HG03175 (cell line): ENCODE data around the gene PPM1H.
A peak's percentile ranks its signal among the peaks of the same experiment; 100 is the strongest.
"Not testable (repeated sequence)": the region's sequence is repeated elsewhere in the genome, so short reads cannot be mapped to it uniquely, and the experiment has no call there.

Experiments
- ATAC-seq: cut with Tn5 transposase; IDR thresholded peaks from one replicate; pipeline ENCODE4 v1.9.1; 2021; ENCODE audit warnings: mild to moderate bottlenecking, moderate library complexity; ENCODE audit not compliant: unreplicated experiment

PPM1H gene

DNA sequence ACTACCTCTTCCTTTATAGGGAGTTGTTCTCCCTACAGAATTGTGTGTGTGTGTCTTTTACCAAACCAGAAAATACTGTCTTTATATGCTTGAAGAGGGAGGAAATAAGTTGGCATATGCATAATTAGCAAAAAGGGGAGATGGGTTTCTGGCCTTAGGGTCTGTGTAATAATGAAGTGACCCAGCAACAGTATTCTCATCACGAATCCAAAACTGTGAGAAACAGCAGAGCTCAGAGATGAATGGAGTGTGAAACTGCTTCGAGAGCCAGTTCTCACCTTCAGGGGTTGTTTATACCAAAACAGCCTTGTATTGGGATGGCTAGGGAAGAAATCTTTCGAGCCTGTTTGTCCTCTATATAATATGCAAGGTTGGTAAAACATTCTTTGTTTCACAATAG lies 240.8 kb downstream of the PPM1H start:
- ATAC-seq = peak; percentile 28

DNA sequence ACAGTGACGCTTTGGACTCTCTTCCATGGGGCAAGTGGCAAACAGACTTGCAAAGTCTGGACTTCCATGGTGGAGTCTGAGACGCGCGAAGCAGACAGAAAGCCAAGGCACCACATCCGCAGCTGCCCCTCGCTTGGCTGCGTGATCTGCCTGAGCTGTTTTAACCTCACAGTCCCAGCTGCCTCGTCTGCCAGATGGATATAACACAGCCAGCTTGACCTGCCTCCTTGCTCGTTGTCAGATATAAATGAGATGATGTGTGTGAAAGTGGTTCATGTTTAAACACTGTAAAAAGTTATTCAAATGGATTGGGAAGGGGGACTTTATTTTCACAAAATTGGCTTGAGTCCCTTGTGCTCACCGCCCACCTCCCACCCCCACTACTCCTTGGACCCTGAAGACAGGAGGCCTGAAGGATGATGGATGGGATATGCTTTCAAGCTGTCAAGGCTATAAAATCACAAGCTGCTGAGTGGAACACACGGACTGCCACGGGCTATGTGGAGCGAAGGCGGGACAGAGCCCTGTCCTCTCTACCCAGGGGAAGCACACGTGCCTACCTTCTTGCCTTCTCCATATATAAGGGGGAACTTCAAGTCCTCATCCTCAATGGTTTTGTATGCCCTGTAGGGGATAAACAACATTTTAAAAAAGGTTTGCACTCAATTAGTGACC lies 241.4 kb downstream of the PPM1H start:
- no peak for ATAC-seq

DNA sequence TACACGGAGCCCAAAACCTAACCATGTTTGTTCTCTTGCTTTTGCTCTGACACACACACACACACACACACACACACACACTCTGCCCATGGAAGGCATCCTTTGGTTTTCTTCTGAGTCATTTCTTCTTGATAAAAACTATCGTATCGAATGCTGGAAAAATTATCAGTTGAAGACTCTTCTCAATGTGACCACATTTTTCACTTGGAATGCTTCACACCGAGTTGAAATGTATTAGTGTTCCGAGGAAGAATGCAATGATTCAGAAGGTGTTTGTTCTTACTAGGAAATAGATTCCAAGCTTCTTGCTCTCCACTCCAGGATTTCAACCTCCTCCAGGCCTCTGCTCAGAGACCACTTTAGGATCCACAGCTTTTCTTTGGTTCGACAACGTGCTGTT lies 242.1 kb downstream of the PPM1H start:
- ATAC-seq = no peak

DNA sequence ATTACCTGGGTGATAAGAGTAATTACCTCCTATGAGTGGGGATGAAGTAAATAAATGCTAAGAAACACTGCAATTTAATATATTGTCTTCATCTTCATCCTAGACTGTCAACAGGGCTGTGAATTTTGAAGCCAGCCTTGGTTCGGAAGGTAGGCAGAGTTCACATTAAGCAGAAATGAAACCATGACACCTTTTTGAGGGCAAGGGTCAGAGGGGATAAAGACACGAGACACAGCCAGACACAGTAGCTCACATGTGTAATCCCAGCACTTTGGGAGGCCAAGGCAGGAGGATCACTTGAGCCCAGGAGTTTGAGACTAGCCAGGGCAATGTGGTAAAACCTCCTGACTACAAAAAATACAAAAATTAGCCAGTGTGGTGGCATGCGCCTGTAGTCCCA lies 243.6 kb downstream of the PPM1H start:
- ATAC-seq = no peak

DNA sequence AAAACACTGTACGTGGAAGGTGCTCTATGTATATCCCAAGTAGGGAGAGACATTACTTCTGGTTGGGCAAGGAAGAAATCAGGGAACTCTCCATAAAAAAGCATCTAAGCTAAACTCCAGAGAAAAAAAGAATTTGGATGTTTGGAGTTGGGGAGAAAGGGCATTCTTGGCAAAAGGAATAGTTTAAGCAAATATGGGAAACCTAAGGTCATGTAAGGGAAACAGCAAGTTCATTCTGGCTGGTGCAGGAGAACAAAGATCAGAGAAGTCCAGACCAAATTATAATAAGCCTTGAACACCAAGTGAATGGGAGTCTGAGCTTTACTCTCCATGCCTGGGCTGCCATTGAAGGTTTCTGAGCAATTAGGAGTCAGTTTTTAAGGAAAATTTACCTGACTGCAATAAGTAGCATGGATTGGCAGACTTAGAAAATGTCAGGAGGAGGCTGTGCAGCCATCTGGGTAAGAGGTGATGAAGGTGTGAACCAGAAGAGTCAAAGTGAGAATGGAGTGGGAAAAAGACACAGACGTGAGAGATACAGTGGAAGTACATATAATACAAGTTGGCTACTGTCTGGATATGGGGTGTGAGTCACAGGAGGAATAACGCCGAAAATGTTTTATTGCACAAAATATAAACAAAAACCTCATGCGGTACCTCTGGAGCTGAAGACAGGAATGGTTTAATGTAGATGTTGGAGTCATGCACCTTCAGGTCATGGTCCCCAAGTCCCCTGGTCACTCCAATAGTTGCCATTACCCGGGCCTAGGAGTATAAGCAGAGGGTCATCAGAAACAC lies 245.7 kb downstream of the PPM1H start:
- ATAC-seq = no peak

DNA sequence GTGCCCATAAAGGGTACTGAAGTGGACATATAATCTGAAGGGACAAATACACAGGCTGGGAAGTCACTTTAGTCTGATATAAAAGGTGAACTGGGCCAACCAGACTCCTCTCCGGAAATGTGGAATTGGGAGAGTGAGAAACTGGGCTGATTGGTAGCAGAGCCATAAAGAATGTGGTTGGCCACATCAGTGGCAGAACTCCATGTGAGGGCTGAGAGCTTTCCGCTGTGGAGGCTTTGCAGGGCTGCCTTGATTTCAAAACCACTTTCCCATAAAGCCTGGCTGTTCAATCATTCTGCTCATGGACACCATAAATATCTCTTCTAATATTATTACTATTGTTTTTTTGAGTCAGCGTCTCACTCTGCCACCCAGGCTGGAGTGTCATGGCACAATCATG lies 248.0 kb downstream of the PPM1H start:
- ATAC-seq = no peak

DNA sequence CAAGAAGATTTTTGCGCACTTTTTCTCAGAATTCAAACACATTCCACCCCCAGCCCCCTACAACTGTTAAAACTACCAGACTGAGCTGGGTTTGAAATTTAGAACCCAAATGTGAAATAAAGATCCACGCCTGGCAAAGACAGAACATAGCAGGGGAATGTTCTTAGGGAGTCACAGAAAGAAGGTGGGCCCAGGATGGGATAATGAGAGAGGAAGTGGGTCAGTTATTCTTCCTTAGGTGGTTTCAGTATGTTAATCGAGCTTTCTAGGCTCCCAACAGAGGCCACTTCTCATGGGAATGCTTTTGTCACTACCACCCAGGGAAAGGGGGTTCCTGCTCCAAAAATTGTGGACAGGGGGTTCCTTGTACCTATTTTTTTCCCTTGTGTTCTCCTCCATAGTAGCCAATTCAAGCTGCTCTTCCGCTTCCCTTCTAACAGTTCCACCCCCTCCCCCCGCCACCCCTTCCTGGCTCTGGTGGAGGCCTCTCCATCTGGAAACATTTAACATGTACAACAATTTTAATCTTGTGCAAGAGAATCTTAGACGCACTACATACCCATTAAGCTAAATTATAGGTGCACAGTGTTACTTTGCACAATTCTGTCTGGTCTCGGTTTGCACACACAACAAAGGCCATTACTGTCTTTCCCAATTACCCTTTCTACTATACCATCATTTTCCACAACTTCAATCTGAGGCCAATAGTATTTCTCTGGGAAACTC lies 250.2 kb downstream of the PPM1H start:
- no peak for ATAC-seq

DNA sequence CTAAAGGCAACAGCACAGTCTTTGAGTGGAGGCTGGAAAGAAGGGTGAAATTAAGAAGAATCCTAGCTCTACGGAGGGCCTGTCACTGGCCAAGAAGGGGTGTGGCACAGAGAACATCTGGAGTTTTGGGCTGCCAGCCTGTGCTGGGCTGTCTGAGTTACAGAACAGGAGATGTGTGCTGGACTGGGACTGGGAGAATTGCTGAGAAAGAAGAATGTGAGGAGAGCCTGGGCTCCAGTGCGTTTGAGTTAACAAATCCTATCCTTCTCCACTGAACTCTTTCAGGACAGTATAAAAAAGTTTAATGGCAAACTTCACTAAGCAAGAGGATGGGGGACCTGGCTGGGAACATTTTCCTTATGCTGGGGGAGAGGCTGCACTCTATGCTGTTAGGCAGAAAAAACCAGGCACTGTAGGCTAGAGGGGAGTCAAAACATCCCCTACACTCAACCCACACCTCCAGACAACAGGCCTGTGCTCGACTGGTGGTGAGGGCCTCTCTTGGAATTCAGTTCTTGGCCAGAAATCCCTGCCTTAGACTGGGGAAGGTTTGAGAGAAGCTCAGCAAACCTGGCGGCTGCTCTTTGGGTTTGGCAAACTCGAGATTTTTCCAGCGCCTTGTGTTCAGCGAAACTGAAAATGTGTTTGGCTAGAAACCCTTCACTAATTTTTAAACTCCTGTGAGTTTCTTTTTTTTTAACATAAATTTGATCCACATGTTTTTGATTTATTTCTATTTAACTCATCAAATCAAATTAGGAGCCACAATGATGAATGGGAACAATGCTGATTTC lies 251.0 kb downstream of the PPM1H start:
- ATAC-seq = no peak

DNA sequence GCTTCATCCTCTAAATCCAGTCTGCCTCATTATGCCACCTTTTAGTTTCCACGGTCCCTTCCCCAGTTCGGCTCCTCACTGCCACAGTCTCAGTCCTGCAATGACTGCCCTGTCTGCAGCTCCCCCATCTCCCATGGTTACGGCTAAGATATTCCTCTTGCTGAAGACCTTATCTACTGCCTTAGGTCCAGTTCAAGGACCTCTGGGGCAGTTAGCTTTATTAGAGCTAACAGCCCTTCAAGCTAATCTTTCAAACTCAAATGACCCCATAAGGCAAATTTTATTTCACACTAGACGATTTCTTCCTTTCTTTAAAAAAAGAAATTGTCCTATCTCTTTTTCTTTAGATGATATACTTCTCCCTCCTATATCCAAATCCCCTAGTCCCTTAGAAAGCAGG lies 253.6 kb downstream of the PPM1H start:
- ATAC-seq = no peak

DNA sequence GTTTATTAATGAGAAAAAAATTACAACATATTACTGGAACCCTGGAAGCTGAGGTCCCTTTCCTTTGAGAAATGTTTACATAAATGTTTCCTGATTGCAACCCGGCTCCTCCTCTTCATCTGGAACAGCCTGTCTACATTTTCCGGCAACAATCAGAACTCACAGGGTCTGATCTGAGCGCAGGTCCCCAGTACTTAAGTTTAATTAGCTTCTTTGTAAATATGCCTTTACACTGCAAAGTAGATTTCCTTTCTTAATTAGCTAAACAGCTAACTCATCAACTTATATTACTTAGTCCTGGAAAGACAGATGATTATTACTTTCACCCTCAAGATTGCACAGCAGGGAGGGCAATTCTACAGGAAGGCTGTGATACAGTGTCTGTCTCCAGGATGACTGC lies 255.3 kb downstream of the PPM1H start:
- ATAC-seq = no peak

DNA sequence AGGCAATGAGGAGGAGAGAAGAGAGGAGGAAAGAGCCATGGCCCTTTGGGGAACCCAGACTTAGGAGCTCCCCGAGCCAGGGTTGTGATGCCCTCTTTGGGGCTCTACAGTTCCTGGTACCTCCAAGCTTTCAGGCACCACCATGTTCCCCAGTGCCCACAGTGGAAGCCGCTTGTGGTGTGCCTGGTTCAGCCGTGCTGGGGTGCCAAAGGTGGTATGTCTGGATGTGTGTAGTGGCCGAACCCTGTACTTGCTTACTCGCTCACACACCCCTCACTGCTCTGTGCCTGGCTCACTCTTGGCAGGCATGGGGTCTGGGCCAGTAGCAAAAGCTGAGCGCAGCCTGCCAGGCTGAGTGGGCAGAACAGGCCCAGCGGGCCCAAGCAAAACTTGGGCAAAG lies 257.6 kb downstream of the PPM1H start:
- no peak for ATAC-seq

DNA sequence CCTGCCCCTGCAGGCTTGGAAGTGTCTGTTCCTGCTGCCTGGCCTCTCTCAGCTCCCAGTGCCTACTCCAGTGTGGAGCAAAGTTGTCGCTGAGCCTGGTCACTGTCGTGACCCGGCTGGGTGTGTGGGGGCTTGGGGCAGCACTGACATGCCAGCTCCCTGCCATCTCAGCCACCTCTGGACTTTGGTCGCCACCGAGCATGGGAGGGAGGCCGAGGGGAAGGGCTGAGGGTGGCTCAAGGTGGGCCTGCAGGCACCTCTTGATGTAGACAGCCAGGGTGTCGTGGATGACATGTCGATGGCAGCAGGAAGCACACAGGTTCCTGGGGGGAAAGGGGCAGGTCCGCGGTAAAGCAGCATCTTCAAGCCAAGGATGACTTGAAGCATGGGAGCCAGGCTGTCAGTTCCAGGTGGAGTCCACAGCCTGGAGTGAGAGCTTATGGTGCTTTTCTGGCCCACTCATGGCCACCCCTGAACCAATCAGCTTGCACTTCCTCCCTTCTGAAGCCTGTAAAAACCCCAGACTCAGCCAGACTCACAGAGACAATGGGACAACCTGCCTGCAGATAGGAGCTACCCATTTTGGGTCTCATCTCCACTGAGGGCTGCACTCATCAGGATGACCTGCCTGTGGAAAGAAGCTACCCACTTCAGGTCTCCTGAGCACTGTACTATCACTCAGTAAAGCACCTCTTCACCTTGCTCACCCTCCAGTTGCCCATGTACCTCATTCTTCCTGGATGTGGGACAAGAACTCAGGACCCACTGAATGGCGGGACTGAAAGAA lies 258.2 kb downstream of the PPM1H start:
- ATAC-seq = no peak

DNA sequence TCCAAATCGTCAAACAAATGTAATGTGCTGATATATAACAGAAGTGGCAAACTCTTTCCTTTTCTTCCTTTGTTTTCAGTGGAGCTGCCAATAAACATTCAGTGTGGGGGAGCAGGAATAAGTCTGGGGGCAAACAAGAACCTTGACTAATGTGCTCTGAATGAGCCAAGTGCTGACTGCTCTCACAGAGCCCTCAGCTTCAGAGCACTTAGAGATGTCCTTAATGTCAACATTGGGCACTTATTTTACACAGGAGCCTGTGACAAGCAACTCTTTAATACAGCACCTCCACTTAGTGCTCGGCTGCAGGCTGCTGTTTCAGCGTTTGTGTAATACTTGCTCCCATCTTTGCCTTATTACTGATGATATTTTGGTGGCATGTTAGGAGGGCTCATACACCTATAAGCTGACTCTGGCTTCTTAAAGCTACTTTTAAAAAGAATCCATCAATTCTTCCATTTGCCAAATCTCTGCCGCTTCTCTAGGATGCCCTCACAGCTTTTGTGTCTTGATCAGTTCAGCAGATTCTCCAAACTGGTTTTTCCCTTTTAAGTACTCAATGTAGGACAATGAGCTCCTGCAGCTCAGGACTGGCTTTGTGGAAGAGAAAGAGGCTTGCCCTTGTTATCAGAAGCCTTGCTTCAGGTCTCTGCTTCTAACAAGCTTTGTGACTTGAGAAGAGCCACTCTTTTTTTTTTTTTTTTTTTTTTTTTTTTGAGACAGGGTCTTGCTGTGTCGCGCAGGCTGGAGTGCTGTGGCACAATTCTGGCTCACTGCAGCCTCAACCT lies 261.7 kb downstream of the PPM1H start:
- ATAC-seq = no peak

DNA sequence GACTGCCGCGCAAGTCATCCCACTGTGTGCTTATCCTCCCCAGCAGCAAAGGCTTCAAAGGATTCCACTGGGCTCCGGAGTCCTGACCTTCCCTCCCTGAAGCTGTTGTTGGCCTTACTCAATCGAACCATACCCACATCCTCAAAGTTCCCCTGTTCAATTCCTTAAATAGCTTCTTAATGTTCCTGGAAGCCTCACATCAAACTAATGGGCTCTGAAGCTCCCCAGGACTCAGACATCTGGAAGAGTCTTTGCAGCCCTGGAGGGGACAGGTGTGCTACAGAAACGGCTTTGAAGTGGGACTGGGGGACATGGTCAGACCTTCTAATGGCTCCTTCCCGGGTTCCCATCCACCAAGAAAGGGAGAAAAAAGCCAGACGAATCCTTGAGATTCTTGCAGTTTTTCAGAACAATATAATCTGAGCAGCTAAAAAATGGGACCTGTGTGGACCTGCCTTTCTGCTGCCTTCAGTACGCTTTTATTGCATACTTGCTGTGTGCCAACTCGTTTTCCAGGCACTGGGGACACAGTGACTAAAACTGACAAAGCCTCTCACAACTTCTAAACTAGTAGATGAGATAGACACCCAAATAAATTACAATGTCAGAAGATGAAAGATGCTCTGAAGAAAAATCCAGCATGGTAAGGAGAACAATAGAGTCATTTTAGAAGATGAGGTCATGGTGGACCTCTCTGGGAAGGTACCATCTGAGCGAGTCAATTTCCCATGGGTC lies 263.8 kb downstream of the PPM1H start:
- no peak for ATAC-seq

DNA sequence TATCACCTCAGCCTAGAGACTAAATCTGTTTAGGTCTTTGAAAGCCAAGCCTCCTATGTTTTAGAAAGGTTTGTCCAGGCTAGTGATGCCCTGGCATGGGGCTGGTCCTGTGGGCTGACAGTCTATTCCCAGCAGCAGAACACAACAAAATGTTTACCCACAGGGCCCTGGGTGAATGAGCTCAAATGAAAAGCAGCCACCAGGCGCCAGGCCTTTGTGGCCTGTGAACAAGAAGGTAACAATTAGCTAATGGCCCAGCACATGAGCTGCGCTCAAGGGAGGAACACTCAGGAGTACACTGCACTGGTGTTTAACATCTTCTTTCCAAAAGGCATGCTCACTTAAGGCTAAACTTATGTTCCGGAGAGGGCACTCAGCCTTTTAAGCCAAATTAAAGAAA lies 266.2 kb downstream of the PPM1H start:
- ATAC-seq = no peak

DNA sequence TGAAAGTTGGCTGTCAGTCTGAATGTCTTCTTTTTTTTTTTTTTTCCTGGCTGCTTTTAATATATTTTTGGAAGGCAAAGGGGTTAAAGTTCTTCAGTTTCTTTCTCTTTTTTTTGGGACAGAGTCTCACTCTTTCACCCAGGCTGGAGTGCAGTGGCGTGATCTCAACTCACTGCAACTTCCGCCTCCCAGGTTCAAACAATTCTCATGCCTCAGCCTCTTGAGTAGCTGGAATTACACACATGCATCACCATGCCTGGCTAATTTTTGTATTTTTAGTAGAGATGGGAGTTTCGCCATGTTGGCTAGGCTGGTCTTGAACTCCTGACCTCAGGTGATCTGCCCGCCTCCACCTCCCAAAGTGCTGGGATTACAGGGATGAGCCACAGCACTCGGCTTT lies 270.0 kb downstream of the PPM1H start:
- not testable (repeated sequence) for ATAC-seq

DNA sequence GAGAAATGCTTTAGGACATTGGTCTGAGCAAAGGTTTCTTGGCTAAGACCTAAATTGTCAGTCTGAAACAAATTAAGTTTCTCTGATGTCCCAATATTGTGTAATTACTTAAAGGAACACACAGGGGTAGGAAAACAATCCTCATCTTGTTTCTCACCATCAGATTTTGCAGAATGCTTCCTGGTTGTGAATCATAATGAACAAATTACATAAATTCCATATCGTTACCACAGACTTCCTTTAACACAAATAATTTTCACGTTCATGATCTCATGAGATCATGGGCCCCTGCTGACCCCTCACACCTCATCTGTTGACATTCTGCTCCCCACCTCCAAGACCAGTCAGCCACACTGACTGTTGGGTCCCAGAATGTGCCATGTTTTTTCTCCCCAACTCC lies 274.2 kb downstream of the PPM1H start:
- ATAC-seq = no peak

DNA sequence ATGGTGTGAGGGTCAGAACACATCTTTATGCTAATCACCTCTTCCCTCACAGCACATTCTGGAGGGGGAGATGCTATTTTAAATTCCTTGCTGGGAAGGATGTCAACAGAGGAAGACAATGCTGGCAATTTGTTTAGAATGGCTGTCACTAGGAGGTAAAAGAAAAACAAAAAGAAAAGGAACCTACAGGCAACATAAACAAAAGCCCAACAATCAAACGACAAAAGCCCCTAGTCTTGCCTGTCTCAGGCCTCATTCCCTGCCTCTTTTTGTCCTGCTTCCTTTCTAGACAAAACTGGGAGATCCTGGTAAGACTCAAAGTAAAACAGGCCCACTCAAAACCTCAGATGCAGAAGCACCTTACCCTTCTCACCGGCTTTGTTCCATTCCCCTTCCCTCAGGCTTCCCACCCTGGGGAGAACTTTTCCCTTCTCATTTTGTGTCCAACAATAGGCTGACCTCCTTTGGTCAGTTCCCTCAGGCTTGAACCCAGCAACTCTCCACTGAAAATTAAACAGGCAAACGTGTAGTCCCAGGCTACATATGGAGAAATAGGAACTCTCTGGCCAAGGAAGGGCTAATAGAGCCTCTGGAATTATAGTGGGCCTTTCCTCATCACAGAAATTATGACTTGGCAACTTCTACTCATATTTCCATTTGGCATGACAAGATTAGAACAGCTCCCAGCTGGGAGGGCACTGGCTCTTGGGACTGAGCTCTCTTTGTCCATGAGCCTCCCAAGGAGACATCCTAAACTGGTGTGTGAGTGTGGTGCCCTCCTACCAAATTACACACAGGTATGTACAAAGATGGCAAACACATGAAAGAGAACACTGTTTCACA lies 275.3 kb downstream of the PPM1H start:
- no peak for ATAC-seq
